KOPT-K1 (cell line): ENCODE data around the gene SPON2.
A peak's percentile ranks its signal among the peaks of the same experiment; 100 is the strongest.

Source experiments
- H3K27ac ChIP-seq: fragments of 200-600 bp; sonication (generic); 2 replicates; pipeline ENCODE4 v1.5.1; 2016; ENCODE audit warnings: antibody characterized with exemption, mild to moderate bottlenecking, low read depth, low read length; ENCODE audit not compliant: poor library complexity, severe bottlenecking
- H3K36me3 ChIP-seq: fragments of 200-600 bp; sonication (generic); 2 replicates; pipeline ENCODE4 v1.5.1; 2017; ENCODE audit warnings: antibody characterized with exemption, mild to moderate bottlenecking, low read length, moderate library complexity; ENCODE audit not compliant: insufficient read depth
- H3K9me3 ChIP-seq: fragments of 200-600 bp; sonication (generic); 2 replicates; pipeline ENCODE4 v1.5.1; 2017; ENCODE audit warnings: antibody characterized with exemption, low read length, mild to moderate bottlenecking; ENCODE audit not compliant: insufficient read depth, poor library complexity, severe bottlenecking

SPON2 gene

DNA sequence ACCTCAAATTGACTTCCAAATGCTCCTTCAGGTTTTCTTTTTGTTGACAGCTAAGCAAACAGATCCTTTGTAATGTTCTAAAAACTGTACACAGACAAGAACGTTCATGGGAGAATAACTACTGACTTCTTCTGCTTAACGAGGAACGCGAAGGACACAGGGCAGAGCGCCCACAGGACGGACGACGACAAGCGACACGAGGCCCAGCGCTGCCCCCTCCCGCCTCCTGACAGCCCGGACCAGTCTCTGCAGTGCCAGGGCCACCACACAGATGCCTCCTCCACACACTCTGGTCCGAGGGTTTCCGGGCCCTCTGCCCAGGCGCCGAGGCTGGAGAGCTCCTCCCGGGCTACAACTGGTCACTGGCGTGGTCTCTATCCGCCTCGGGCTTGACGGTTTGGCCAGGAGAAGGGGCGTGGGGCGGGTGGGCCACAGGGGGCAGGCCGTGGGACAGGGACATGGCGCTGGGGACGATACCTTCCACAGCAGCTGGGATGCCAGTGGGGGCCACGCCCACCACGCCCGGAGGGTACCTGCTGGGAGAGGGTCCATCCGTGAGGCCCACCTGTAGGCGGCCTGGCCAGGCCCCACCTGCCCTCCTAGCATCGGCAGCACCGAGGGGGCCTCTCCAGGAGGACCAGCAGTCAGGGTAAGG is 39.6 kb upstream of the SPON2 start:
- Histone ChIP-seq H3K36me3 (peaks cover 87% of the 10 kb centered on the region), H3K9me3 (no peaks in the 10 kb centered on the region), H3K27ac (no peak overlapping the region)

DNA sequence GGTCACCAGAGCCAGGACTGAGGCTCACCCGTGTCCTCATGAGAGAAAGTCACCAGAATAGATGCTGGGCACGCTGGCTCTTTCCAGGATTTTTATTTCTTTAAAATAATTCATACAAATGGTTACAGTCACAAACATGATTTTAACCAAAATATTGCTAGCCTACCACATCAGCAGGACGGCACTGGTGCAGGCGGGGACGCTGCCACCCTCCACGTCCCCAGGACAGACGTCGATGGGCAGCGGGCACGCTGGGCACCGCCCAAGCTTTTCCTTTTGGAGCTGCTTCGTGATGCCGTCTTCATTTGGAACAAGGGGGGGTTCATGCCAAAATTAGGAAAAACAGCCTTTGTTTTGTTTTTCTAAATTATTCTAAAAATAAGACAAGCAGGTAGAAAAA is 39.0 kb upstream of the SPON2 start:
- H3K36me3 ChIP-seq, result peaks cover 83% of the 10 kb centered on the region
- H3K27ac ChIP-seq, result no peak overlapping the region

GRCh38 chr4:1210971-1211370 is 38.6 kb upstream of the SPON2 start:
- H3K27ac ChIP-seq, result no peak overlapping the region

More for the DNA sequence above, 39.0 kb upstream of the SPON2 start:
- H3K9me3 ChIP-seq, result no peaks in the 10 kb centered on the region

DNA sequence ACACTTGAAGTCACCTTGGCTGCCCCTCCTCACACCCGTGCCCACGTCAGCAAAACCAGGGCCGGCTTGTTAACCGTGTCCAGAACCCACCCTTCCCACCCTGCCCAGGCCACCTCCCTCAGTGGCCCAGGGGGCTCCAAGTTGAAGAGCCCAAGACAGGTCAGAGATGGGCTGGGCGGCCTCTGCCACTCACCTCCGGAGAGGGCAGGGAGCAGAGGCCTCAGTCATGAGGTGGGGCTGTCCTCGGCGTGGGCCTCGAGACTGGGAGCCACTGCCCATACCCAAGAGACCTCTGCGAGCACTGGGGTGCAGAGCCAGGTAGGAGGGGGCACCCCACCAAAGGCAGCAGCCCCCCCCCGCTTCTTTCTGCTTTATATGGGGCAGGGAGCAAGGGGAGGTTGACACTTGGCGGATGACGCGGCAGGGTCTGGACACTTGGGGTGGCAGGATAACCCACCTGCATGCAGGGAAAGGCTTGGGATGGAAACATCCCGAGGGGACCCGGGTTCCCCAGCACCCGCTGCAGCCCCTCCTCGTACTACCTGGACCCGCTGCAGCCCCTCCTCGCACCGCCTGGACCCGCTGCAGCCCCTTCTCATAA is 38.0 kb upstream of the SPON2 start:
- H3K27ac ChIP-seq, result no peak overlapping the region
- H3K36me3 ChIP-seq, result peaks cover 73% of the 10 kb centered on the region
- no peaks in the 10 kb centered on the region for H3K9me3 ChIP-seq

More at GRCh38 chr4:1210971-1211370, 38.6 kb upstream of the SPON2 start:
- H3K36me3 ChIP-seq, result peaks cover 79% of the 10 kb centered on the region
- H3K9me3 ChIP-seq, result no peaks in the 10 kb centered on the region

GRCh38 chr4:1209821-1210220 is 37.4 kb upstream of the SPON2 start:
- no peak overlapping the region for H3K27ac ChIP-seq
- no peaks in the 10 kb centered on the region for H3K9me3 ChIP-seq
- H3K36me3 ChIP-seq, result peaks cover 72% of the 10 kb centered on the region

GRCh38 chr4:1208970-1209704 is 36.8 kb upstream of the SPON2 start:
- Histone ChIP-seq H3K27ac (no peak overlapping the region), H3K9me3 (no peaks in the 10 kb centered on the region), H3K36me3 (peaks cover 72% of the 10 kb centered on the region)

GRCh38 chr4:1208266-1208961 is 36.0 kb upstream of the SPON2 start:
- H3K9me3 ChIP-seq, result no peaks in the 10 kb centered on the region
- H3K27ac ChIP-seq, result no peak overlapping the region
- H3K36me3 ChIP-seq, result peaks cover 66% of the 10 kb centered on the region

- Histone ChIP-seq H3K27ac (no peak overlapping the region), H3K36me3 (peaks cover 60% of the 10 kb centered on the region)
Observed at GRCh38 chr4:1207603-1208265, 35.4 kb upstream of the SPON2 start.

GRCh38 chr4:1207157-1207470 is 34.7 kb upstream of the SPON2 start:
- Histone ChIP-seq H3K27ac (no peak overlapping the region), H3K9me3 (no peaks in the 10 kb centered on the region), H3K36me3 (peaks cover 53% of the 10 kb centered on the region)

More at GRCh38 chr4:1207603-1208265, 35.4 kb upstream of the SPON2 start:
- no peaks in the 10 kb centered on the region for H3K9me3 ChIP-seq

GRCh38 chr4:1206299-1207156 is 34.1 kb upstream of the SPON2 start:
- Histone ChIP-seq H3K36me3 (peaks cover 48% of the 10 kb centered on the region), H3K27ac (peak overlapping the region; percentile 16), H3K9me3 (no peaks in the 10 kb centered on the region)

DNA sequence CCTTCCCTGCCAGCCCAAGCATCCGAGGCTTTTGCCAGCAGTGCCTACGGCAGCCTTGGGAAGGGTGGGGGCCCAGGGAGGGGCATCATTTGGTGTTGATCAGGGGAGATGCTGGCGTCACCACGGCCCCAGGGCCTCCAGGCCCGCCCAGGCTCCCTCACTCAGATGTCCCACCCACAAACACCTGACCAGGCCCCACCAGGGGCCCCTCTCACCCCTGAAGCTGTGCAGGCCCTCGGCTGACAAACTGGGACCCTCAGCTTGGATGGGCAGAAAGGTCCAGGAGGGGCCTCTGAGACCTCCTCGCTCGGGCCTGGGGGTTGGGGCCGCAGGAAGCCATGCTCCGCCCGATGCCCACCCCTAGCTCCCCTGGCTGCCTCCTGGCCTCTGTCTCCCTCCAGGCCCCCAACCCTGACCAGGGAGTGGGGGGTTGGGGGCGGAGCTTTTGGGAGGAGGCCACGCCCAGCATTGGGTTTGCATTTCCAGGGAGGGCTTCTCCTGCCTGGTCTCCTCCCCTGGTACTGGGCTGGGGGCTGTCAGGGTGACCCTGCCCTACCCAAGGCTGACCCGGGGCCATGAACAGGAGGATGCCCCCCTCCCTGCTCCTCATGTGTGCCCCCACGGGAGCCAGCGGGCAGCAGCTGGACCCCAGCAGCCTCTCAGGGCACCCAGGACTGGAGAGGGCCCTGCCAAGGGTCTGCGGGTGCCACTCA is 33.4 kb upstream of the SPON2 start:
- Histone ChIP-seq H3K36me3 (peaks cover 40% of the 10 kb centered on the region), H3K9me3 (no peaks in the 10 kb centered on the region), H3K27ac (peak overlapping the region; percentile 16)

- peaks cover 32% of the 10 kb centered on the region for H3K36me3 ChIP-seq
- peak overlapping the region; percentile 100 for H3K27ac ChIP-seq
- no peaks in the 10 kb centered on the region for H3K9me3 ChIP-seq
Observed at GRCh38 chr4:1204828-1205585, 32.6 kb upstream of the SPON2 start.

DNA sequence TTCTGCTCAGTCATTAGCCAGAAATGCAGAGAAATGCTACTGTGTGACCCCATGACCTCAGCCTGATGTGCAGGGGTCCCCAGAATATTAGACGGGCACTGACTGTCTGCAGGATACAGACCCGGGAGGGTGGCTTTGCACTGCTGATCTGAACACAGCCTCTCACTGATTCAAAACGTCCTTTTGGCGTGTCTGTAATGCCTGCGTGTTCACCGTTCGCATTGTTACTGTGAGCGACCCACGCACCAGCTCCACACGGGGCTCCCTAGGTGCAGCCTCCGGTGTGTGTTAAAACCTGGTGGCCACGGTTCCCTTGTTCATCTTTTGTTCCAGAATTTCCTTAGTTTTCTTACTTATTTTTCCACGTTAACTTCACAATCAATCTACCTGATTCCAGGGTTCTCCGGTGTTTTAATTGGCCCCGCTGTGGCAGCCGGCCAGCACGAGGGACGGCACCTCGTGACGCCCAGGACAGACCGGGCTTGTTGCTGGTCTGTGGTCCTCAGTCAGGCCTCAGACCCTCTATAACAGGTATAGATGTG is 32.0 kb upstream of the SPON2 start:
- Histone ChIP-seq H3K27ac (peak overlapping the region; percentile 100), H3K36me3 (peaks cover 26% of the 10 kb centered on the region), H3K9me3 (no peaks in the 10 kb centered on the region)
